KMS-11 (cell line): ENCODE results near the gene ABHD5.

ENCODE experiments used
- H2AFZ ChIP-seq: fragments of 200-600 bp; sonication (generic); 2 replicates; pipeline ENCODE4 v1.6.1; 2016; ENCODE audit warnings: antibody characterized with exemption, mixed run types, low read depth
- H3K27ac ChIP-seq: fragments of 200-600 bp; sonication (generic); 2 replicates; pipeline ENCODE4 v1.6.1; 2016; ENCODE audit warnings: mild to moderate bottlenecking, mixed run types
- H3K27me3 ChIP-seq: fragments of 200-600 bp; sonication (generic); 2 replicates; pipeline ENCODE4 v1.6.1; 2017; ENCODE audit warnings: mild to moderate bottlenecking, low read depth, mixed run types, moderate library complexity; ENCODE audit not compliant: insufficient read depth
- H3K36me3 ChIP-seq: fragments of 200-600 bp; sonication (generic); 2 replicates; pipeline ENCODE4 v1.6.1; 2017; ENCODE audit warnings: mild to moderate bottlenecking, mixed run types; ENCODE audit not compliant: insufficient read depth
- H3K4me1 ChIP-seq: fragments of 200-600 bp; sonication (generic); 2 replicates; pipeline ENCODE4 v1.6.1; 2016; ENCODE audit warnings: mild to moderate bottlenecking, low read depth, mixed run types; ENCODE audit not compliant: poor library complexity, severe bottlenecking
- H3K4me2 ChIP-seq: fragments of 200-600 bp; sonication (generic); 2 replicates; pipeline ENCODE4 v1.7.0; 2016; ENCODE audit warnings: mild to moderate bottlenecking, mixed run types
- H3K4me3 ChIP-seq: fragments of 200-600 bp; sonication (generic); IDR thresholded peaks from 2 replicates; pipeline ENCODE4 v1.6.1; 2017; ENCODE audit warnings: low read depth, low read length, mixed read lengths; ENCODE audit not compliant: insufficient read depth
- H3K79me2 ChIP-seq: fragments of 200-600 bp; sonication (generic); 2 replicates; pipeline ENCODE4 v1.6.1; 2016; ENCODE audit warnings: low read depth, mixed run types; ENCODE audit not compliant: insufficient read depth
- H3K9ac ChIP-seq: fragments of 200-600 bp; sonication (generic); 2 replicates; pipeline ENCODE4 v1.6.1; 2016; ENCODE audit warnings: mild to moderate bottlenecking, mixed run types
- H4K20me1 ChIP-seq: fragments of 200-600 bp; sonication (generic); 2 replicates; pipeline ENCODE4 v1.6.1; 2016; ENCODE audit warnings: mild to moderate bottlenecking, mixed run types; ENCODE audit not compliant: insufficient read depth
- TF ChIP-seq, protein P1 (sequence below): fragments of 200-600 bp; sonication (generic); conservative IDR thresholded peaks from 2 replicates; pipeline ENCODE4 v1.6.1; 2017; ENCODE audit warnings: low read depth, mild to moderate bottlenecking, antibody characterized with exemption, low read length, moderate library complexity, mixed read lengths

The ABHD5 gene

DNA sequence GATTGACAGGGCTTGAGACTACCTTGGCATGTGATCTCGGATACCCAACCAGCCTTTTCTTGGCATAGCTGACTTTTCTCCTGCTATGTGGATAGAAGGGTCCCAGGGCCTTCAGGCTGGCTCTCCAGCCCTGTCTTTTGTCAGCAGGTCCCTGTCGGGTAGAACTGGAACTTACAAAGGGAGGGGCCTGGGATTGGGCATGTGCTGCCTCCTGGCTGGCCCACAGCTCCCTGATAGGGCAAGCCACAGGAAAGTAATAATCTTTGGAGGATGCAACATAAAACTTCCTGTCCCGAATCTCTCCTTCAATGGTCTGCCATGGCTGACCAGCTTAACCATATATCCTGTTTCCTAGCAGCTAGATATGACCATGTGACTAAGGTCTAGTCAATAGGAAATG, 89.1 kb downstream of the ABHD5 start:
- no peak overlapping the region for H3K4me2 ChIP-seq
- no peak overlapping the region for H3K4me3 ChIP-seq
- H3K9ac ChIP-seq, result no peak overlapping the region
- no peaks in the 10 kb centered on the region for H3K27me3 ChIP-seq
- no peaks in the 10 kb centered on the region for H4K20me1 ChIP-seq
- H3K27ac ChIP-seq, result no peak overlapping the region
- H3K79me2 ChIP-seq, result no peaks in the 10 kb centered on the region
- TF ChIP-seq, protein P1, sequence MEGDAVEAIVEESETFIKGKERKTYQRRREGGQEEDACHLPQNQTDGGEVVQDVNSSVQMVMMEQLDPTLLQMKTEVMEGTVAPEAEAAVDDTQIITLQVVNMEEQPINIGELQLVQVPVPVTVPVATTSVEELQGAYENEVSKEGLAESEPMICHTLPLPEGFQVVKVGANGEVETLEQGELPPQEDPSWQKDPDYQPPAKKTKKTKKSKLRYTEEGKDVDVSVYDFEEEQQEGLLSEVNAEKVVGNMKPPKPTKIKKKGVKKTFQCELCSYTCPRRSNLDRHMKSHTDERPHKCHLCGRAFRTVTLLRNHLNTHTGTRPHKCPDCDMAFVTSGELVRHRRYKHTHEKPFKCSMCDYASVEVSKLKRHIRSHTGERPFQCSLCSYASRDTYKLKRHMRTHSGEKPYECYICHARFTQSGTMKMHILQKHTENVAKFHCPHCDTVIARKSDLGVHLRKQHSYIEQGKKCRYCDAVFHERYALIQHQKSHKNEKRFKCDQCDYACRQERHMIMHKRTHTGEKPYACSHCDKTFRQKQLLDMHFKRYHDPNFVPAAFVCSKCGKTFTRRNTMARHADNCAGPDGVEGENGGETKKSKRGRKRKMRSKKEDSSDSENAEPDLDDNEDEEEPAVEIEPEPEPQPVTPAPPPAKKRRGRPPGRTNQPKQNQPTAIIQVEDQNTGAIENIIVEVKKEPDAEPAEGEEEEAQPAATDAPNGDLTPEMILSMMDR, result no peak
- H3K36me3 ChIP-seq, result no peaks in the 10 kb centered on the region
- no peak overlapping the region for H2AFZ ChIP-seq
- no peaks in the 10 kb centered on the region for H3K4me1 ChIP-seq

DNA sequence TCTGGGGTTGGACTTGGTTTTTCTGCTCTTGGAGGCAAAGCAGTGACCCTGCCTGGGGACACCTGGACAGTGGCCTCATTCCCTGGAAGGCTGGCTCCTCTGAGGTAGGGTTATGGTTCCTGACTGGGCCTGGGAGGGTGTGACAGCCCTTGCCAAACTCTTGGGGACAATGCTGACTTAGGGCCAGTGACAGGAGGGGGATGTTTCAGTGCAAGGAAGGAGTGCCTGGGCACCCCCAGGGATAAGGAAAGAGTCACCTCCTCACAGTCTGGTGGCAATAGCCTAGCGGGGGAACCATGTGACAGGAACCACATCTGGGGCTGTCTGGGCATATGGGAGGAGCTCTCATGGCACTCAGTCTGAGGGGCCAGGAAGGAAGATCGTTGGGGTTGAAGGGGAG, 91.8 kb downstream of the ABHD5 start:
- TF ChIP-seq, protein P1, result no peak
- H3K4me2 ChIP-seq, result no peak overlapping the region
- H3K4me1 ChIP-seq, result no peaks in the 10 kb centered on the region

More for the DNA sequence above, 91.8 kb downstream of the ABHD5 start:
- Histone ChIP-seq H3K4me3 (no peak overlapping the region), H2AFZ (no peak overlapping the region), H3K27me3 (no peaks in the 10 kb centered on the region), H3K36me3 (no peaks in the 10 kb centered on the region), H4K20me1 (no peaks in the 10 kb centered on the region), H3K27ac (no peak overlapping the region), H3K79me2 (no peaks in the 10 kb centered on the region), H3K9ac (no peak overlapping the region)
